ENCODE results near the gene NCKAP5. TPM values are rescaled to one million over a fixed set of nuclear protein-coding genes. Genes with fewer than 3 reads are reported as not detected.

The NCKAP5 gene
- total RNA-seq, 1 donor from 2014 or later = 8.8 TPM

DNA sequence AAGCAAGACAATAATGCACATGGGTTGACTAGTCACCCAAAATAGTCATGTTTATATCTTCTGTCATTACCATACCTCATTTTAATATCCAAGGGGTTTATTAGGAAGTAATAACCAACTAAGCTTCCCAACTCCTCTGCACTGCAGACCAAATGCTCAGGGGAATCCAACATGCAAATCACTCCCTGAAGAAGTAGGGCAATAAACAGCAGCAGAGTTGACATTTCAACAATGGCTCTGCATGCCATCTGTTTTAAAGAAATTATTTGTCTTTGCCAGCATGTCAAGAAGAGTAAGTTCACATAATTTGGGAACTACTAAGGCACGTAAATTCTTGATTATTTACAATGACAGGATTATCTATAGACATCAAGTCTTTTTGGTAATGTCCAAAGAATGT is 813.9 kb downstream of the NCKAP5 start:
- DNase-seq (ENCODE audit: extremely low spot score in 2 of 2) = no peak
- no peak overlapping the region for H3K27ac ChIP-seq
- no peak for TF ChIP-seq POLR2AphosphoS5 (IDR thresholded peaks at IDR 0.05; ENCODE audit: insufficient read depth in 1 of 2, low read depth in 1 of 2)
- TF ChIP-seq POLR2A (IDR thresholded peaks at IDR 0.05) = no peak
- no peak for TF ChIP-seq CTCF (IDR thresholded peaks at IDR 0.05)
- H3K4me1 ChIP-seq = no peaks in the 10 kb centered on the region
- H3K27me3 ChIP-seq = no peaks in the 10 kb centered on the region
- H3K36me3 ChIP-seq = no peaks in the 10 kb centered on the region
- no peaks in the 10 kb centered on the region for H3K9me3 ChIP-seq
- no peak overlapping the region for H3K4me3 ChIP-seq
- intact Hi-C loops (cut with DNase I) = no loop called here

DNA sequence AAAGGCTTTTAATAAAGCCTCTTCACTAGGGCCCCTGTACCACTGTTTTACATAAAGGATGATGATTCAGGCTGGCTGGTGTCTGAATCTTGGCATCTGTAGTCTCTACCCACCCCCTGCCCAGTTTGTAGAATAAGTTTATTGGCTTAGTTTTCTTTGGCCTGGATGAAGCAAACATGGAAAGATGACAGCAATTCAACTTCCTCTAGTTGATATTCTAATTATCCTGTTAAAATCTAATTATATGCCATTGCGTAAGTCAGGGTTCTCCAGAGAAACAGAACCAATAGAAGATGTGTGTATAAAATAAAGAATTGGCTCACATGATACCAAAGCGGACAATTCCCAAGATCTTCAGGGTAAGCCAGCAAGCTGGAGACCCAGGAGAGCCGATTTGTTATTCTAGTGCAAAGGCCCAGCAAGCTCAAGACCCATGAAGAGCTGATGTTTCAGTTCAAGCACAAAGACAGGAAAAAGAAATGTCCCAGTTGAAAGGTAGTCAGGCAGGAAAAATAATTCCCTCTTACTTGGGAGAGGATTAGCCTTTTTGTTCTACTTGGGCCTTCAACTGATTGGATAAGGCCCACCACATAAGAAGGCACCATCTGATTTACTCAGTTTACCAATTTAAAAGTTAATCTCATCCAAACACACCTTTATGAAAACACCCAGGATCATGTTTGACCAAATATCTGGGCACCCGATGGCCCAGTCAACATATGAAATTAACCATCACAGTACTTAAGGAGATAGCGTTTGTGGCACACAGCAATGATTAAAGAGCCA is 815.6 kb downstream of the NCKAP5 start:
- TF ChIP-seq CTCF (IDR thresholded peaks at IDR 0.05) = no peak
- no peak for TF ChIP-seq POLR2AphosphoS5 (IDR thresholded peaks at IDR 0.05; ENCODE audit: insufficient read depth in 1 of 2, low read depth in 1 of 2)
- no peak for TF ChIP-seq POLR2A (IDR thresholded peaks at IDR 0.05)
- Histone ChIP-seq H3K27ac (no peak overlapping the region), H3K4me3 (no peak overlapping the region), H3K4me1 (no peaks in the 10 kb centered on the region), H3K27me3 (no peaks in the 10 kb centered on the region), H3K36me3 (no peaks in the 10 kb centered on the region), H3K9me3 (no peaks in the 10 kb centered on the region)
- DNase-seq (ENCODE audit: extremely low spot score in 2 of 2) = no peak
- intact Hi-C loops (cut with DNase I) = no loop called here

DNA sequence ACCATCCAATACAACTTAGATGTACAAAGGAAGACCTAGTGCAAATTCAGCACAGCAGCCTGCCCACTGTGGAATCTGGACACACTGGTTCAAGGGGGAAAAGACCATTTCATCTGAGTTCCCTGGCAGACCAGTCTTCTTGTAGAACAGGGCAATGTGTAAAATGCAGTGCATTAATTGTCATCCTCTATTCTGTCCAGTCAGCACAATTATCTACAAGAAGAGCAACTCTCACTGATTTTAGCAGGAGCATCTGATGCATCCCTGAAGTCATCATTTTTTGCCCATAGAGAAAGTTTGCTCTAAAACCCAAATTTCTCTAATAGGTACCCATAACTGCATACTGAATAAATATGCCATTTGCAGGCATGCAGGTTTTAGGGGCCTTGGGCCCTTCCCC is 816.4 kb downstream of the NCKAP5 start:
- Histone ChIP-seq H3K4me1 (no peaks in the 10 kb centered on the region), H3K9me3 (no peaks in the 10 kb centered on the region), H3K27me3 (no peaks in the 10 kb centered on the region), H3K27ac (no peak overlapping the region), H3K36me3 (no peaks in the 10 kb centered on the region), H3K4me3 (no peak overlapping the region)
- TF ChIP-seq CTCF (IDR thresholded peaks at IDR 0.05) = no peak
- TF ChIP-seq POLR2A (IDR thresholded peaks at IDR 0.05) = no peak
- no peak for TF ChIP-seq POLR2AphosphoS5 (IDR thresholded peaks at IDR 0.05; ENCODE audit: insufficient read depth in 1 of 2, low read depth in 1 of 2)
- no peak for DNase-seq (ENCODE audit: extremely low spot score in 2 of 2)
- intact Hi-C loops (cut with DNase I) = no loop called here

DNA sequence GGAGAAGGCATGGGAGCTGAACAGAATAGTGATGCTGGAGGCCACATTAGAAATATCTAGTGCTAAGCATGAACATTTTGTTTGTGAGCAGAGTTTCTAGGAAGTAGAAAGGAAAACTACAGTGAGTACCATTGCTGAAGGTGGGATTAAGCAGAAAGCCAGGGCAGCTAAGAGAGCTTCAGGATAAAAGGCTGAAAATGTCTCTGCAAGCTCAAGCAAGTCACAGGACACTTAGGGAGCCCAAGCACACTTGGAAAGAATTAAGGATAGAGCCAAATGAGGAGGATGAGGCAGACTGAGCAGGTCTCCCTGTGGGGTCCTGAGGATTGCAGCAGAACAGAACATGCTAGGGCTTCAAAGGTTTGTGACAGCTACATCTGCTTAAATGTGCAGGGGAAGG is 817.7 kb downstream of the NCKAP5 start:
- Histone ChIP-seq H3K27me3 (no peaks in the 10 kb centered on the region), H3K9me3 (no peaks in the 10 kb centered on the region), H3K27ac (no peak overlapping the region), H3K4me3 (no peak overlapping the region), H3K4me1 (no peaks in the 10 kb centered on the region), H3K36me3 (no peaks in the 10 kb centered on the region)
- no peak for DNase-seq (ENCODE audit: extremely low spot score in 2 of 2)
- TF ChIP-seq POLR2AphosphoS5 (IDR thresholded peaks at IDR 0.05; ENCODE audit: insufficient read depth in 1 of 2, low read depth in 1 of 2) (no peak), POLR2A (IDR thresholded peaks at IDR 0.05) (no peak), CTCF (IDR thresholded peaks at IDR 0.05) (no peak)
- intact Hi-C loops (cut with DNase I) = no loop called here

GRCh38 chr2:132747046-132747445 is 821.2 kb downstream of the NCKAP5 start:
- H3K9me3 ChIP-seq = no peaks in the 10 kb centered on the region
- intact Hi-C loops (cut with DNase I) = no loop called here
- no peak overlapping the region for H3K4me3 ChIP-seq
- no peaks in the 10 kb centered on the region for H3K4me1 ChIP-seq
- no peak for DNase-seq (ENCODE audit: extremely low spot score in 2 of 2)
- TF ChIP-seq POLR2A (IDR thresholded peaks at IDR 0.05) (no peak), CTCF (IDR thresholded peaks at IDR 0.05) (no peak), POLR2AphosphoS5 (IDR thresholded peaks at IDR 0.05; ENCODE audit: insufficient read depth in 1 of 2, low read depth in 1 of 2) (no peak)
- no peaks in the 10 kb centered on the region for H3K36me3 ChIP-seq
- H3K27me3 ChIP-seq = no peaks in the 10 kb centered on the region
- H3K27ac ChIP-seq = no peak overlapping the region

Measured in vagina (tissue), 2 donors.